GM12873 (cell line): ENCODE data around the gene FIGN.

ENCODE experiments used
- TF ChIP-seq, protein P1 (sequence below): IDR thresholded peaks from 2 replicates; pipeline ENCODE4 v1.5.1; 2012; ENCODE audit warnings: low read depth, mild to moderate bottlenecking, moderate library complexity, low read length, control low read depth; ENCODE audit not compliant: insufficient read depth; ENCODE audit errors: missing control alignments

FIGN gene

DNA sequence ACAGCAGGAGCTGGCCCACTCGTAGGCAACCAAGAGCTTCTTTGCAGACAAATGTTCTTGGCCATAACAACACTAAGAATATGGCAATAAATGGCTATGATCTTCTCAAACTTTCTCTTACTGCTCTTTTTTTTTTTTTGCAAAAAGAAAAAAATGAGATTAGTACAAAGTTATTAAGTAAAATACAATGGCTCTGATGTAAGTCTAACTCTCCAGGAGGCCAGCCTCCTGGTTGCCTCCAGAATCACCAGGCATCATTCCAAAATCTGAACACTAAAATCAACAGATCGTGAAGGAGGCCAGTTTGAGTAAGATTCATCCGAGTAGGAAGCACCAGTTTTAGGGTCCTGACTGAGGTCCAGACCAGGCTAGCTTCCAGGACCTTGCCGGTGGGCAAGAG, 20.8 kb upstream of the FIGN start:
- TF ChIP-seq, protein P1, sequence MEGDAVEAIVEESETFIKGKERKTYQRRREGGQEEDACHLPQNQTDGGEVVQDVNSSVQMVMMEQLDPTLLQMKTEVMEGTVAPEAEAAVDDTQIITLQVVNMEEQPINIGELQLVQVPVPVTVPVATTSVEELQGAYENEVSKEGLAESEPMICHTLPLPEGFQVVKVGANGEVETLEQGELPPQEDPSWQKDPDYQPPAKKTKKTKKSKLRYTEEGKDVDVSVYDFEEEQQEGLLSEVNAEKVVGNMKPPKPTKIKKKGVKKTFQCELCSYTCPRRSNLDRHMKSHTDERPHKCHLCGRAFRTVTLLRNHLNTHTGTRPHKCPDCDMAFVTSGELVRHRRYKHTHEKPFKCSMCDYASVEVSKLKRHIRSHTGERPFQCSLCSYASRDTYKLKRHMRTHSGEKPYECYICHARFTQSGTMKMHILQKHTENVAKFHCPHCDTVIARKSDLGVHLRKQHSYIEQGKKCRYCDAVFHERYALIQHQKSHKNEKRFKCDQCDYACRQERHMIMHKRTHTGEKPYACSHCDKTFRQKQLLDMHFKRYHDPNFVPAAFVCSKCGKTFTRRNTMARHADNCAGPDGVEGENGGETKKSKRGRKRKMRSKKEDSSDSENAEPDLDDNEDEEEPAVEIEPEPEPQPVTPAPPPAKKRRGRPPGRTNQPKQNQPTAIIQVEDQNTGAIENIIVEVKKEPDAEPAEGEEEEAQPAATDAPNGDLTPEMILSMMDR, result no peak

DNA sequence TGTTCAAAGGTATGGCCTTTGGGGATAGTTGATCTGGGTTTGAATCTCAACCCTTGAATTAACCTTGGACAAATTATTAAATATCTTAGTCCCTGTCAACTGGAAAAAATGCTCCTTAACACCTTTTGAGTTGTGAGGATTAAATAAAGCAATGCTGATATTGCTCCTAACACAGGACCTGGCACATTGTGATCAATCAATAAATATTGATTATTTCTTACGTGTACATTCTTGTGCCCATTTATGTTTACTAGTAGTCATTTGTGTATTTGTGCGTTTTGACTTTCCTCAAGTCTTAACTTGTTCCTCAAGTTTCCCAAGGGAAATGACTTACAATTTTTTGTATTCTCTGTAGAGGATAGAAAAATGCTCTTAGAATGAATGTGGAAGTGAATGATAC, 19.6 kb upstream of the FIGN start:
- TF ChIP-seq, protein P1, result no peak

GRCh38 chr2:163753726-163754125, 17.9 kb upstream of the FIGN start:
- TF ChIP-seq, protein P1, result no peak

DNA sequence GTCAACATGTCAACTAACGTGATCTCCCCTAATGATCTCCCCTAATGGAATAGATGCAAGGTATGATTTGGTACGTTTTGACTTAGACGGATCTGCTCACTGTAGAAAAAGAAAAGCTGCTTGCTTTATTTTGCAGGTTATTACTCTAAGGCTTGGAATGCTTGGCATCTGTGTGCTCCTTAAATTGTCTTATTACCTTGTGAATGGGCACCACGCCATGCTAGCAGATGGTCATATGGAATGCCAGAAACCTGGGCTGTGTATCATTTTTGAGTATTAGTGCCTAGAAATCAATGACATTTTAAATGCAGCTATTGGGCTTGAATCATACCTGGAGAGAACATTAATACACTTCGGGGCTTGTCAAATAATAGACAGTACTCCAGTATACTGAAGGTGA, 16.5 kb upstream of the FIGN start:
- TF ChIP-seq, protein P1, result no peak

GRCh38 chr2:163751696-163752095, 15.9 kb upstream of the FIGN start:
- TF ChIP-seq, protein P1, result no peak

DNA sequence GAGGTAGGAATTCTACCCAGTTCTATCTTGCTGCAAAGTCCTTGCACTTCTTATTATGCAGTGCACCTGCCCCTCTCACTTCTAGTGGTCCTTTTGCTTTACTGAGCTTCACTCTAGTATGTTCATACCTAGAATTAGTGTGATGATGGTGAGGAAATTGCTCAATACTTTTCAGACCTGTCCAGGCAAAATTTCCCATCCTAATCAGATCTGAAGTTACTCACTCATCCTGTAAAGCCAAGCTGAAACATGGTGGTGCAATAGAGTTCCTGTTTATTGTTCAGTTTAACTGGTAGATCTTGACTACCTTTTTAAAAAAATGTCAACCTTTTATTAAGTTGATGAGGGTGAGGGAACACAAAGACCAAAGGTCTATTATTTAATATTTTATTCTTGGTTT, 12.6 kb upstream of the FIGN start:
- TF ChIP-seq, protein P1, result no peak

DNA sequence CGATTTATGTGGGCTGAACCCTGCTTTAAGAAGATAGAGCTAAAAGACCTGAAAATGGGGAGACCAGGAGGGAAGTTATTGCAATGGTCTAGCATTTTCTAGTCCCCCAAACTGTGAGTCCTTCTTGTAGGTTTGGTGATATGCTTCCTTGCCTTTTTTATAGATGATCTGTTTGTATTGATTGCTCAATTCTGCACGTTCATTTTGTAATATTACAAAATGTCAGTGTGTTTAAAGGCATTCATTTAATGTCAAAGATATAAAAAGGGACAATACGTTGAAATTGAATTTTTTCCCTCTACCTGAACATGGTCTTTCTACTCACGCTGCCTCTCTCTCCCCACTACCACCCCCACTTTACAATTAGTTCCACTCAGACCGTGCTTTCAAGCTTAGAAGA, 5.6 kb upstream of the FIGN start:
- TF ChIP-seq, protein P1, result no peak

GRCh38 chr2:163737563-163737962, 1.8 kb upstream of the FIGN start:
- TF ChIP-seq, protein P1, result no peak
